Mesangial cell (primary cell): ENCODE results near the gene CSTF2. TPM values are rescaled to one million over a fixed set of nuclear protein-coding genes. Genes with fewer than 3 reads are reported as not detected.

Experiments
- total RNA-seq: library from RNA; depleted of rRNA; stranded (reverse); fragments of >200 nt; gene quantifications from 2 replicates; pipeline ENCODE4 v1.2.3, GENCODE V29; 2015

Gene CSTF2, protein sequence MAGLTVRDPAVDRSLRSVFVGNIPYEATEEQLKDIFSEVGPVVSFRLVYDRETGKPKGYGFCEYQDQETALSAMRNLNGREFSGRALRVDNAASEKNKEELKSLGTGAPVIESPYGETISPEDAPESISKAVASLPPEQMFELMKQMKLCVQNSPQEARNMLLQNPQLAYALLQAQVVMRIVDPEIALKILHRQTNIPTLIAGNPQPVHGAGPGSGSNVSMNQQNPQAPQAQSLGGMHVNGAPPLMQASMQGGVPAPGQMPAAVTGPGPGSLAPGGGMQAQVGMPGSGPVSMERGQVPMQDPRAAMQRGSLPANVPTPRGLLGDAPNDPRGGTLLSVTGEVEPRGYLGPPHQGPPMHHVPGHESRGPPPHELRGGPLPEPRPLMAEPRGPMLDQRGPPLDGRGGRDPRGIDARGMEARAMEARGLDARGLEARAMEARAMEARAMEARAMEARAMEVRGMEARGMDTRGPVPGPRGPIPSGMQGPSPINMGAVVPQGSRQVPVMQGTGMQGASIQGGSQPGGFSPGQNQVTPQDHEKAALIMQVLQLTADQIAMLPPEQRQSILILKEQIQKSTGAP
- 13.1 and 25.6 TPM in 2 replicates for total RNA-seq

DNA sequence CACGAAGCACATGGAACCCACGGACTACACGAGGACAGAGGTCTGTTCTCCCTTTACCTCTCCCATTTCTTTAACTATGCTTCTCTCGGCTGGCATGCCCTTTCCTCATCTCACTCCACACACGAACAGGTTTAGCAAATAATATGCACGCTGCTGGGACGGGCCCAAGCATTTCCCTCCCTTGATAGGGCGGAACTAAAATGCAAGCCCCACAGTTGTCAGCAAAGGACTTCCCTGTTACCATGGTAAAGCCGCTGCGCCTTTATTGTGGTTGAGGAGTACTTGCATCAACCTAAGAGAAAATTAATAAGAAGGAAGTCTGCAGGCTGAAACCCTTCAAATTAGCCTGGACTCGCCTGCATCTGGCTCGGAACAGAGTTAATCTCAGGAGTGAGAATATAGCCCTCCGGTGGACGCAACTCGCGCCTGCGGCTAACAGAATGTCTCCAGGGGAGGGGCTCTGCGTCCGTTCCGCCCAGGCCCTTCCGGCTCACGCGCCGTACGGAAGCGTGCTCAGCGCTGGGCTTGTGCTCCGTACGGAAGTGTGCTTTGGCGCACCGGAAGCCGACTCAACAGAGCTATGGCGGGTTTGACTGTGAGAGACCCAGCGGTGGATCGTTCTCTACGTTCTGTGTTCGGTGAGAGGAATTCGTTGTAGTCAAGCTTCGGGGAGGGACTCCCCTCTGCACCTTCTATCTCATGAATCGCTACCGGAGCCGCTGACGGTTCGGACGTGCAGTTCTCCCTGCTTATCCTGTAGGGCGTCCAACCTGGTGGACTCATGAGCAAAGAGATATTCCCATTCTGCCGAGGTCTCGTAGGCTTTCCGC lies at the start of gene CSTF2:
Gene CSTF2 (plus strand): TSS at position 555 of the 830 bp plus-strand sequence. CDS start 26 bp downstream, at position 581.

DNA sequence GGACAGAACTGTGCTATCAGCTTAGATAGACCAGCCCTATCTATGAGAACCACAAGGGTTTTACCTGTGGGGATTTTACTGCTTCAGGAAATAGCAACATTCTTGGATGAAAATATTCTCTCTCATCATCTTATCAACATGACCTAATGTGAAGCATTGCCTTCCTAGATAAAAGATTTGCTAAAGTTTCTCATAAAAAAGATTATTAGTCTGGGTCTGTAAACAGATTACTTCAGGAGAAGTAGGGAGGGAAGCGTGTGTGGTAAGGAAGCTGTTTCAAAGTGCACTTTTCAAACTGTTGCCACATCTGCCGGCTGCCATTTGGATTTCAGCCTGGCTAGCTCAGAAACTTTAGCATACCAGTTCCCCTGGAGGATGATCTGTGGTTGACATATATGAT lies 54.1 kb downstream of the CSTF2 start, which contains the start of gene NOX1:
Gene NOX1 (minus strand): TSS at position 35 of the 400 bp plus-strand sequence. CDS start 220 bp downstream, outside the sequence.

Other genes starting within 250 kb of the CSTF2 start
- not detected in 2 replicates for gene TNMD, start 235.5 kb upstream of the CSTF2 start, total RNA-seq
- 15.6 and 30.6 TPM in 2 replicates for gene TSPAN6, start 183.6 kb upstream of the CSTF2 start, total RNA-seq
- gene SRPX2, start 176.2 kb upstream of the CSTF2 start, total RNA-seq: 1.8 and 7.1 TPM in 2 replicates
- 1.8 and 3.6 TPM in 2 replicates for gene SYTL4, start 88.3 kb upstream of the CSTF2 start, total RNA-seq
- not detected in 2 replicates for gene NOX1, start 54.0 kb downstream of the CSTF2 start, total RNA-seq
- gene XKRX, start 108.5 kb downstream of the CSTF2 start, total RNA-seq: not detected in 2 replicates
- not detected in 2 replicates for gene ARL13A, start 149.3 kb downstream of the CSTF2 start, total RNA-seq
- 8.4 and 10.3 TPM in 2 replicates for gene TRMT2B, start 231.7 kb downstream of the CSTF2 start, total RNA-seq